Stimulated activated CD4-positive, alpha-beta T cell treated with anti-CD3 and anti-CD28 coated beads, Interleukin-4, amount 100 ng/mL, for 48 hours (primary cell): ENCODE measurements around the gene NDUFV1.
"Not testable (repeated sequence)": the region's sequence is repeated elsewhere in the genome, so short reads cannot be mapped to it uniquely, and the experiment has no call there.

Experiments used
- DNase-seq, 2 donors: peaks; one replicate each; pipeline ENCODE4 v3.0.0-alpha.2; 2020; ENCODE audit warnings: low read depth in 2 of 2

The NDUFV1 gene

DNA sequence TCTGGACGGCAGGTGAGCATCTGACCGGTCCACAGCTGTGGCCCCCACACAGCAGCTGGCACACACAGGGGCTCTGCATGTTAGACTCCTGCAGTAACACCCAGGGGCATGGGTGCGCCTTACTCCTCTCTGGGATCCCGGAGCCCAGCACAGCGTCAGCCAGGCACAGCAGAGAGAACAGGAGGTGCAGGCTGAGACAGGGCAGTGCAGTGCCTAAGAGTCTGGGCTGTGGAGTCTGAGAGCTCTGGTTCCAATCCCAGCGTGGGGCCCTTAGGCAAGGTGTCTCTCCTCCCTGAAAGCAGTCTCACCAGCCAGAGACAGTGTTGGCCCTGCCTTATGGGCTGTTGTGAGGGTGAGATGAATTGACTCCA lies 20.7 kb downstream of the NDUFV1 start:
- DNase-seq = no peak

DNA sequence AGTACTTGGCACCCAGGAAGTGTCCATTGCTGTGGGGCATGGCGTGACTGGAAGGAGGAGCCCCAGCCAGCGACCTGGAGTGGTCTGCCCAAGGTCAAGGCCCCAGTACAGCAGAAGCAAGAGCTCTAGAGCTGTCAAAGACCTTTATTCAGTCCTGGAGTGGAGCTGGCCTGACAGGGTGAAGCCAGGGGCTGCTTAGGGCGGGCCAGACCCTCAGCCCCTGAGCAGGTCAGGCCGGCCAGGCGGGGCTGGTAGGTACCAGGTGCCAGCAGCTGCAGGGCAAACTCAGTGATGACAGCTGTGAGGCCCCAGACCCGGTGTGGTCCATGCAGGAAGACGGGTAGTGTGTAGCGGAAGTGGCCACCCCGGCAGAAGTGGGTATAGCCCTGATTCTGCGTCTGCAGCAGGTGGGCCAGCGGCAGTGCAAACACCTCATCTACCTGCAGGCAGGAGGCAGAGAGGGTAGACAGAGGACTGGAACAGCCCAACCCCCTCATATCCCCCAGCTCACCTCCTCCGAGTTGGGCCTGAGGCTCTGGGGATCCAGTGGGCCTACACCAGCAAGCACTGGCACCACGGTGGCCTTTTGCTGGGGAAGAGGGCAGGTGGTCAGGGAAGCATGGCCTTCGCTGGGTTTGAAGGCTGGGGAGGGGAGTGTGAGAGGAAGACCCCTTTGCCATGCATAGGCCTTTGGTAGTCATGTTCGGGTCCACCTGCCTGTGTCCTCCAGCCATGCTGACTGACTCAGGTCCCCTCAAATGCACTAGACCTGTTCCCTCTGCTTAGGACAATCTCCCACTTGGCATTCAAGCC lies 21.3 kb downstream of the NDUFV1 start:
- DNase-seq = no peak

- no peak for DNase-seq
These were observed 22.1 kb downstream of the NDUFV1 start for GRCh38 chr11:67628710-67629385.

- peak; percentile 81 to 88 for DNase-seq
These were observed 22.9 kb downstream of the NDUFV1 start, which contains the start of gene NUDT8 for GRCh38 chr11:67629386-67630227. NUDT8 (minus strand) TSS chr11:67629937; CDS start chr11:67629911, 26 bp downstream.

DNA sequence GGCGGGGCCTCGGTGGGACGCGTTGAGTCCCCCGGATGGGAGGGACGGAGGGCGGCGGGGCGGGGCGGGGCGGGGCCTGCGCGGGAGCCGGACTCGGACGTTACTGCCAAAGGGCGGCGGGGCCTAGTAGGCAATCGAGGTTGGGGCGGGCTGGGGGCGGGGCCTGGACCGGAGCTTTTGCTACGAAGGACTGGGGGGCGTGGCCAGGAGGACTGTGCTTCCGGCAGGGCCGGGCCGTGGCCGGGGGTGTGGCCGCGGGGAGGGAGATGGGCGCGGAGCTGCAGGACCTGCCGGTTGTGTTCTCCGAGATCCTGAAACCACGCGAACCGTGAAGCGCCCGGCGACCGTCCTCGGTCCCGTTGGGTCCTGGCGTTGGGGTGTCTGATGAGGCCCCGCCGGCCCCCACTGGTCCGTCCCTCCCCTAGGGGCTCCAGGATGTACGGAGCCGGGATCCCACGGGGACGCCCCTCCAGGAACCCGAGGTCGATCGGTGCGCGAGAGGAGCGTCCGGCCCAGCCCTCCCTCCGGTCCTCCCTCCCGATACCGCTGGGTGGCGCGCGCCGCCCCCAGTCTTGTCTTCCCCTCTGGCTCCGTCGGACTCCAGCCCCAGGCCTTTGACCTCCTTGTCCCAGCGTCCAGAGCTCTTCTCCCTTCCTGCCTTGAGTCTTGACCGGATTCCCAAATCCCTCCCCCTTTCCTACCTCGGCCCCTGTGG lies 23.6 kb downstream of the NDUFV1 start:
- DNase-seq = peak; percentile 96 to 98

DNA sequence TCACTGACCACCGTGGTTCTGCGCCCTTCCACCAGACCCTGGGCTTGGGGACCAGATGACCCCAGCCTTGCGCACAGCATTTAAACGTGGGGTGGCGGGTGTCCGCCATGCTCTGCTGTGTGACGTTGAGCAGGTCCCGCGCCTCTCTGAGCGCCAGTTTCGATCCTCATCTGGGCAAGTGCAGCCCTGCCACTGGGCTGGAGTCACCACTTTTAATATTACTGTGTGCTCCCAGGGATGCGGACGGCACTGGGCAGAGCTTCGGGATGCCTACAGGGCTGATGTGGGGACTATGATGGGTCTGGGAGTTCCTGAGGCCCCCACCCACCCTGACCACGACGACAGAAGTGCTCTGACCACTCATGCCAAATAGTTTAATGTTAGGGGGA lies 24.2 kb downstream of the NDUFV1 start:
- DNase-seq = no peak

GRCh38 chr11:67631411-67631810 lies 24.7 kb downstream of the NDUFV1 start:
- no peak for DNase-seq

GRCh38 chr11:67631853-67632174 lies 25.1 kb downstream of the NDUFV1 start:
- DNase-seq = no peak

DNA sequence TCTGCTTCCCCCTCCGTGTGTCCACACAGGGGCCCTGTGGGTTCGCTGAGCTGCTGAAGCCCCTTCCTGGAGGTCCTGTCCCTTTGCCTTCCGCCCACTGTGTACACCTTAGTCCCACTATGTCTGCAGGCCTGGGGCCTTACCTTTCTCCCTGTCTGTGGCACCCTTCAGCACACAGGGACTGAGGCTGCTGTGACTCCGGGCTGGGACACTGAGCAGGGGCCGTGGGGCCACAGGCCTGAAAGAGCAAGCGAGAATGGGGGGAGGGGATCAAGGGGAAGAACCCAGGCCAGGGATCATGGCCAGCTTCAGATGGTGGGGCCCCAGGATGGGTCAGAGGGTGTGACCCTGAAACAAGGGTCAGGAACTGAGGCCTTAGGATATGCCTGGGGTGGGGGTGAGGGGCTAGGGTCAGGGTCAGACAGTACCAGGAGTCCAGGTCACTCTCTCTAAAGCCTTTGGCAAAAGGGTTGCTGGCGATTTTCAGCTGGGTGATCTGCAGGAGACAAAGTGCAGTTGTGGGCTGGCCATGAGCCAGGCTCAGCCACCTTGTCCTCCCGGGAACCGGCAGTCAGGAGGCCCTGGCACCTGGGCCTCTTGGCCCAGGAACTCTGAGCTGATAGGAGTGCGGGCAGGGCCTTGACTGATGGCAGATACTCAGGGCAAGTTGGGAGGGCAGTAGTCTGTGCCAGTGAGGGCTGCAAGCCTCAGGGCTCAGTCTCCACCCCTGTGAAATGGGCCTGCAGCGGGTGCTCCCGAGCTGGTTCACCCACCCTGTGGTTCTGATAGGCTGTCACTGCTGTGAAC lies 25.6 kb downstream of the NDUFV1 start:
- no peak for DNase-seq

DNA sequence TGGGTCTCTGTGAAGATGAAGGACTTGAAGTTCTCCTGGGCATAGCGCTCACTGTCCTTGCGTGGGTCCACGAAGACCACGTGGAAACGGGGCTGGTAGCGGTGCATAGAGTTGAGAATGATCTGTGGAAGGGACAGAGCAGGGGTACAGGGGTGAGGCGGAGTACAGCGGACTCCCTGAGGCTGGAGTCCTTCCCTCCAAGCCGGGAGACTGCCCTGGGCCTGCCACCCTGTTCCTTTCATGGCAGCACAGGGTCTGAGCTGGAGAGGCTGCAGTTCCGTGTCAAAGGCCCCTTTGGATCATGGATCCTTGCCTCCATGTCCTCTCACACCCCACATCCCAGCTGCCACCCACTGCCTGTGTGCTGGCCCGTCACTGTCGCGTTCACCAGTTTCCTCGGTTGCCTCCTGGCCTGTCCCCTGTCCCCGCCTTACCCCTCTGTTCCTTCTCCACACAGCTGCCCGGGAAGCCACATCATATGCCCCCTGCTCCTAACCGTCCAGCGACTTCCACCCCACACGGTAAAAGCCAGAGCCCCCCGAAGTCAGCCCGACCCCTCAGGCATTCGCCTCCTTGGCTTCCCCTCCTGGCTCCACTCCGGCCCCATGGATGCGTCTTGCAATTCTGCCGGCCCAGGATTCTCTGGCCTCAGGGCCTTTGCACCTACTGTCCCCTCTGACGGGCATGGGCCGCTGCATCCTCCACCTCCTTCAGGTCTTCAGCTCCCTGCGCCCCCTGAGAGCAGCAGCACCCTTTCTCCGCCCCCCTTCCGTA lies 26.4 kb downstream of the NDUFV1 start:
- DNase-seq = no peak

DNA sequence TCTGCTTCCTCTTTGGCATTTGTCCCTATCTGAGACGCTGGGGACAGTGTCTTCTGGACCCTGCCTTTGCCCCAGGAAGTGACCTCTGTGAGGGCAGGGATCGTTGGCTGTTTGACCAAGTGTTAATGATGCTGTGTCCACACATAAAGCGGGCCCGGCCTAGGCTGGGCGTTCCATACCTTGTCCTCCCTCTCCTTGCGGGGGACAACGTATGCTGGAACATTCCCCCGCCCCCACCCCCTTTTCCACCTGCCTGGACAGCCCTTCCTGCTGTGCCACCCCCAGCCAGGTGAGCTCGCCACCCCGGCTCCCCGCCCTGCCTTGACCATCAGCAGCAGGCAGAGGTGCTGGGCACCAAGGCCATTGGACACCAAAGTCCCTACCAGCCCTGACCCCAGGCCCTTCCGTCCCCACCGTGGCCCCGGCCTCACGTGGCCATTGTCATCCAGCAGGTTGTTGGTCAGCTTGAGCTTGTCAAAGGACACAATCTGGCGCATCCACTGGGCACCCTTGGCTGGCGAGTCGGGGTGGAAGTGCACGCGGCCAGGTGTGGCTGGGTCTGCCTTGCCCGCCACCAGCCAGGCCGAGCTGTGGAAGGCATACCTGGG lies 27.1 kb downstream of the NDUFV1 start:
- no peak for DNase-seq

- DNase-seq = no peak
These were observed 27.9 kb downstream of the NDUFV1 start for GRCh38 chr11:67634366-67635230.

- DNase-seq = no peak
These were observed 28.4 kb downstream of the NDUFV1 start for GRCh38 chr11:67635231-67635521.

DNA sequence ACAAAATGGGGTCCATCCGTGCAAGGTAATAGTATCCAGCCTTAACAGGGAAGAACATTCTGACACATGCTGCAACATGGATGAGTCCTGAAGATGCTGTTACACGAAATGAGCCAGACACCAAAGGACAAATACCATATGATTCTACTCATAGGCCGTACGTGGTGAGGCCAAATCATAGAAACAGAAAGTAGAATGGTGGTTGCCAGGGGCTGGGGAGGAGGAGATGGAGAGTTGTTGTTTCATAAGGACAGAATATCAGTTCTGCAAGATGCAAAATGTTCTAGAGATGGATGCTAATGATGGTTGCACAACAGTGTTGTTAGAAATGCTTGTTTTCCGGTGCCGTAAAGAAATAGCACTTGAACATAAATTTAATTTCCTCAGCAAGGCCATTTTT lies 30.2 kb downstream of the NDUFV1 start:
- no peak for DNase-seq

DNA sequence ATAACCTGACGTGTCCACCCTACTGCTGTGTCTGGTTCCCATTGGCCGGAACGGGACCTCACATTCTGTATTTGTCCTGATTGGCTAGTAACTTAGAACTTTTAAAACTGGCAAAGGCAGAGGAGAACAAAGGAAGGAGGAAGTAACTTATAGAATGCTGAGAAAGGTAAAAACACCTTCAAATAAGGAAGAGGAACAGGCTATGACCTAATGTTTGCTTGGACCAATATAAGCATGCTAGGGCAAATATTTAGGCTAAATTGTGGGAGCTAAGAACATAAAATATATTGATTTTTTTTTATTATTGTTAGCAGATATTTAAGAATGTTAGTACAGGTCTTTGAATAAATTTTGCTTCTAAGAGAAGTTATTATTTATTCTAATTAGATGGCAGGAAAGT lies 30.7 kb downstream of the NDUFV1 start:
- DNase-seq = not testable (repeated sequence)

GRCh38 chr11:67638535-67639437 lies 32.0 kb downstream of the NDUFV1 start:
- no peak for DNase-seq

DNA sequence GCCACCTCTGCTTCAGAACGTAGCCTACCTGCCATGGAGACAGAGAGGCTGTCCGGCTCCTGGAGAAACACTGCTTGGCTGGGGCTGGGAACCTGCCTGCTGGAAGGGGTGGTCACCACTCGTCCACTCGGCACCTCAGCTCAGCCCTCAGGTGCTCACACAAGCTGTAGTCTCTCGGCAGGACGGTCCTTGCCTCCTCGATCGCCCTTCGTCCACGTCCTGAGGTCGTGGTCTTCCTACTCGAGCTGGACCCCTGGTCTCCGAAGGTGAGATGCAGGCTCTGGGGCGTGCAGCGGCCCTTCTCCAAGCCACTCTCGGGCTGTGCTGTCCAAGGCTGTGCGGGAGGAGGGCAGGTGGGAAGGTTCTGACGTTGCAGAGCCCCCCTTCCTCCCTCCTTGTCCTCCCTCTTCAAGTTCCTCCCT lies 32.7 kb downstream of the NDUFV1 start, which contains the start of gene TBX10:
Gene TBX10, minus strand, starts transcription at position 326 of the 422 bp plus-strand sequence. Its CDS starts 291 bp downstream, at position 35.
- DNase-seq = no peak
